ENCODE measurements around the gene GNL1.

DNA sequence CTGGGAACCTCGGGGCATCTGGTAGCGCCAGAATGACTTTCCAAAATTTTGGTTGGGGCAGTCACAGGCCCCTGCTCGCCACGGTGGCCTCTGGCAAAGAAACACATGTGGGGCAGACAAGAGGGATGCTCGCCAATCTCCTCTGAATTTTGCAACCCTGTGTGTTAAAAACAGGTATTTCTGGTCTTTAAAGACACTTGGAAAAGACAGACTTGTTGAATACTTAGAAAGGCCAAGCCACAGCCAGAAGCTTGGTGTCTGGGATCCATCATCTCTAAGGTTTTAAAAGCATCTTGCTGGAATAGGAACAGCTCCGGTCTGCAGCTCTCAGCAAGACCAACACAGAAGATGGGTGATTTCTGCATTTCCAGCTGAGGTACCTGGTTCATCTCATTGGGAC lies 35.8 kb downstream of the GNL1 start:
- TF ChIP-seq CTCF (IDR thresholded peaks at IDR 0.05) (no peak), EP300 (IDR thresholded peaks at IDR 0.05; ENCODE audit: low read depth) (no peak), POLR2A (IDR thresholded peaks at IDR 0.05) (no peak), POLR2AphosphoS5 (IDR thresholded peaks at IDR 0.05) (no peak)
